DMS53 treated with DMSO at 0.1 percent for 48 hours (cell line): ENCODE data around the gene NR4A2.

ENCODE experiments used
- DNase-seq: peaks from one replicate; lab custom pipeline; 2025; ENCODE audit not compliant: unreplicated experiment; lab: John Stamatoyannopoulos, UW

NR4A2 gene

GRCh38 chr2:156332534-156333273 is at the start of gene NR4A2:
Gene NR4A2, minus strand, starts transcription at chr2:156332721. Its CDS starts 2,535 bp downstream, at chr2:156330186.
- DNase-seq = peak; percentile 95

- no peak for DNase-seq
Measured at GRCh38 chr2:156380117-156380645, 47.7 kb upstream of the NR4A2 start.

GRCh38 chr2:156379714-156380113 is 47.2 kb upstream of the NR4A2 start:
- no peak for DNase-seq

DNA sequence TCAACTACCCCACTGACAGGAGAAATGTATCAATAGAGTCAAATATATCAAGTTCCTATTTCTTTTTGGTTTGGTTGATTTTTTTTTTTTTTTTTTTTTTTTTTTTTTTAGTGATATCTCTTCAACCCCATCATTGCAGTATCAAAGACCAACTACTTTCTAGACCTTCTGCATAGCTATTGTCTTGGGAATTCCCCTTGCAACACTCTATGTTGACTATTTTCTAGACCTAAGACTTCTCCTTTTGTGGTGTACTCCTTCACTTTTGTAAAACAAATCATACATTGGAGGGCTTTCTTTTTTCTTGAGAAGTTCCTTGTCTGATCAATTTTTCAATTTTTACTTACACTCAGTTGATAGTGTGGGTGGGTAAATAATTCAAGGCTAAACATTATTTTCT is 46.5 kb upstream of the NR4A2 start:
- DNase-seq = no peak

GRCh38 chr2:156366753-156367152 is 34.2 kb upstream of the NR4A2 start:
- DNase-seq = no peak

GRCh38 chr2:156363141-156363540 is 30.6 kb upstream of the NR4A2 start:
- DNase-seq = no peak

DNA sequence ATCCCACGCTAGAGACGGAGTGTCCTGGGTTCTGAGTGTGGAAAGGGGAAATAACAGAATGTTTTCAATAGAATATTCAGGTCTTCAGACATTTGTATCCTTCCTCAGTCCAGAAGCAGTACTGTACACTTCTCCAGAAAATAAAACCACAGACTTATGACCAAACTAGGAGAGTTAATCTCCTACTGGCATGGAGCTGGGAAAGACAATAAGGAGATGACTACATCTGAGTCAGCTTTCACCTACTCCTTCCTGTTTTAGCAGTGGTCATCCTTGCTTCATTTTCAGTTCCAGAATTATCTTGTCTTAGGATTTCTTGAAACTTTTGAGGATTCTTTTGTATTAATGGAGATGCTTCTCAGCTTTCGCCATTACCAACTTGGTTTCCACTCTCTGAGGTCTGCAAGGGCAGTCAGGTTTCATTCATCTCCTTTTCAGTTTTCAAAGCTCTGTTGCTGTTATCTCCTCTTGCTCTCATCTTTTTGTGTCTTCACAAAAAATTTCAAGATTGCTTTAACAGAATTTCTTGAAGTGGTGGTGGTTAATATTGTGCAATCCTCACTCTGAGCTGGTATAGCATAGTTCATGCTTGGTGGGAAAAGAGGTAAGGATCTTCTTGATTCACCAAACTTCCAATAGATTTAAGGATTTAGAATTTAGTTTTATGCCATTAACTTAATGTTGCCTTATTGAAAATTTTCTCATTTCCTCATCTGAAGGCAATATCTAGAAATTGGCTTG is 23.7 kb upstream of the NR4A2 start:
- no peak for DNase-seq

DNA sequence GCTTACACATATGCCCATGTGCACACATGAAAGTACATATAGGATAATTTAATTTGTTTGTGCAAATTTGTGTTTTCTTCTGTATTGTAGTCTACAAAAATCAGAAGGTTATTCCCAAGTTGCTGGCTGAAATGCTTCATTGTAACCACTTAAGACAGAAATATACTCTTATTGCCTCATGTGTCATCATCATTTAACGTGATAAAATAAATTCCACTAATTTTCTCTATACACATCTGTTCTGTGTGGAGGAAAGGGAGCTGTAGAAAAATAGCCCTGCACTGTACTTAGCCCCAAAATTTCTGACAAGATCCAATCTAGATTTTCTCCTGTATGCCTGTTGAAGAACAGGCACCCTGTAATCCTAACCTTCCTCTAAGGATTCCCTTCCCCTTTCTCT is 20.4 kb upstream of the NR4A2 start:
- no peak for DNase-seq

DNA sequence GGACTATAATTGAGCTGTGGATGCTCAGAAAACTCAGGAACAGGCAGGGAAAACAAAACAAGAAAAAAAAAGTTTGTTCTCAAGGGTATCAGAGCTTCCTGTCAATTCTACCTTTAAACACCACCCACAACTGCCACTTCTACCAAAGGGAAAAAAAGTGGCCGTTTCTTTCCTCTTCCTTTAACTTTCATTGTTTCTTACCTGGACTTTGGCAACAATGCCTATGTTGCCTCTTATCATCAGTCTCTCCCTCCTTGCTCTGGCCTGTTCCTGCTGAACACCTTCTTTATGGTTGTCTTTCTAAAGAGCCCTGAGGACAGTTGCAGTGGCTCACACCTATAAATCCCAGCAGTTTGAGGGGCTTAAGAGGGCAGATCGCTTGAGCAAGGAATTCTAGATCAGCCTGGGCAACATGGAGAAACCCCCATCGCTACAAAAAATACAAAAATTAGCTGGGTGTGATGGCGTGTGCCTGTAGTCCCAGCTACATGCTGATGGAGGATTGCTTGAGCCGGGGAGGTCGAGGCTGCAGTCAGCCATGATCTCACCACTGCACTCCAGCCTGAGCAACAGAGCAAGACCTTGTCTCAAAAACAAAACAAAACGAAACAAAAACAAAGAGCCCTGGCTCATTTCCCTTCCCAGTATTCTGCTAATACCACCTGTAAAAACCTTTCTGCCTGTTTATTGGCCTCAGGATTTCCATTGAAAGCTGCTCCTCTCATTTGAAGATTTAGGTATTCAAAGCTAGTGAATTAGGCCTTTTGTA is 18.0 kb upstream of the NR4A2 start:
- no peak for DNase-seq

DNA sequence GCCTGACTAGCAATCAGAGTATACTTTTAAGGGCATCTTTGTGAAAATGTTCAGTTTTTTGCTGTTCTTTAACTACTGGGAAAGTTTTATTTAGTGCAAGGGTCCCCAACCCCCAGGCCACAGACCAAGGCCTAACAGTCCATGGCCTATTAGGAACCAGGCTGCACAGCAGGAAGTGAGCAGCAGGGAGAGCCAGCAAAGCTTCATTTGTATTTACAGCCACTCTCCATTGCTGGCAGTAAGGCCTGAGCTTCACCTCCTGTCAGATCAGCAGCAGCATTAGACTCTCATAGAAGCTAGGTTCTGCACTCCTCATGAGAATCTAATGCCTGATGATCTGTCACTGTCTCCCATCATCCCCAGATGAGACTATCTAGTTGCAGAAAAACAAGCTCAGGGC is 17.1 kb upstream of the NR4A2 start:
- DNase-seq = no peak

- DNase-seq = no peak
Measured at GRCh38 chr2:156349161-156349560, 16.6 kb upstream of the NR4A2 start.

- DNase-seq = no peak
Measured at GRCh38 chr2:156347431-156347830, 14.9 kb upstream of the NR4A2 start.

GRCh38 chr2:156346731-156347130 is 14.2 kb upstream of the NR4A2 start:
- DNase-seq = no peak

DNA sequence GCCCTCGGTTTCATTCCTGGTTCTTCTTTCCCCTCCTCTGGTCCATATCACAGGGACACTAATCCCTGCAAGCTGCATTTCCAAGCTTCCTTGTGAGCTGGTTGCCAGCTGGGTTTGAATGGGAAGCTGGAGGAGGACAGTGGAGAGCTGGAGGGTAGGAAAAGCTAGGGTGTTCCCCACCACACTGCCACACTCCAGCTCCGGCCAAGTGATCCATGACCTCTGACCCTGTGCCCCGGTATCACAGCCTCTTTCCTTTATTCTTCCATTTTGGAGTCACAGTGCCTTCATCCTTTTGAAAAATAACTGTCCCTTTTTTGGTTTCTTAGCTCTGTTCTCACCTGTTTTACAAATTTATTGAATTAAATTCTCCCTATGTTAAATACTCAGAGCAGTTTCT is 13.1 kb upstream of the NR4A2 start:
- no peak for DNase-seq

- no peak for DNase-seq
Measured at GRCh38 chr2:156343940-156344301, 11.4 kb upstream of the NR4A2 start.

GRCh38 chr2:156343096-156343939 is 10.8 kb upstream of the NR4A2 start:
- no peak for DNase-seq

DNA sequence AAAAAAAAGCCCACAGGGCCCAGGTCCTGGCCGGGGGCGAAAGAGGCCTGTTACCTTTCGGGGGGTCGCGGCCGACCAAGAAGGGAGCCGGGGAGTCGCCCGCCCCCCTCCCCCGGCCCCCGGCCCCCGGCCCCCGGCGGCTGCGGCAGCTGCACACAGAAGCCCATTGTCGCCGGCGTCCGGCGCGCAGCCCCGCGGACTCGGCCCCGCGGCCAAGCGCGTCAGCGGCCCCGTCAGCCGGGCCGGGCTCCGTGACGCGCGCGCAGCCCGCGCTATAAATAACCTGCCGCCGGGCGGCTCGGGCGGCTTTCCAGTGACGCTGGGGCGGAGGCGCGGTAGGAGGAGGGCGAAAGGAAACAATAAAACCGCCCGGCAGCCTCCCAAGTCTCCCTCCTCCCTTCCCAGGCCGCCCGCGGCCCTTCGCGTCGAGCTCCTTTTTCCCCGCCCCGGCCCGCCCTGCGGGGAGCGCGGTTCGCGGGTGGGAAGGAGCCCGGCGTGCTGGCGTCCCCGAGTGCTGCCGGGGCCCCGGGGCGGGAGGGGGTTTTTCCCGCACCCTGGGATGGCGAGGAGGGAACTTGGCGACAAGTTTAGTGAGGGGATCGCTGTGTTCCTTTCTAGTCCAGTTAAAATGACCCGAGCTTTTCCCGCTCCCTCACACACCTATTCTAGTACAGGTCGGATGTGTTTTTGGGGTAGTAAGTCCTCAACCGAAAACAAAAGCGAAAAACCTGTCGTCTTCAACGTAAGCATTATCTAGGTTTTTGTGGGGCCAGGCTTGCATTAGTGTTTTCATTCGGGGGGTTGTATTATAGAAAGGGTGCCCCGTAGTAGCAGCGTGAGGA is 10.0 kb upstream of the NR4A2 start:
- DNase-seq = peak; percentile 85

DNA sequence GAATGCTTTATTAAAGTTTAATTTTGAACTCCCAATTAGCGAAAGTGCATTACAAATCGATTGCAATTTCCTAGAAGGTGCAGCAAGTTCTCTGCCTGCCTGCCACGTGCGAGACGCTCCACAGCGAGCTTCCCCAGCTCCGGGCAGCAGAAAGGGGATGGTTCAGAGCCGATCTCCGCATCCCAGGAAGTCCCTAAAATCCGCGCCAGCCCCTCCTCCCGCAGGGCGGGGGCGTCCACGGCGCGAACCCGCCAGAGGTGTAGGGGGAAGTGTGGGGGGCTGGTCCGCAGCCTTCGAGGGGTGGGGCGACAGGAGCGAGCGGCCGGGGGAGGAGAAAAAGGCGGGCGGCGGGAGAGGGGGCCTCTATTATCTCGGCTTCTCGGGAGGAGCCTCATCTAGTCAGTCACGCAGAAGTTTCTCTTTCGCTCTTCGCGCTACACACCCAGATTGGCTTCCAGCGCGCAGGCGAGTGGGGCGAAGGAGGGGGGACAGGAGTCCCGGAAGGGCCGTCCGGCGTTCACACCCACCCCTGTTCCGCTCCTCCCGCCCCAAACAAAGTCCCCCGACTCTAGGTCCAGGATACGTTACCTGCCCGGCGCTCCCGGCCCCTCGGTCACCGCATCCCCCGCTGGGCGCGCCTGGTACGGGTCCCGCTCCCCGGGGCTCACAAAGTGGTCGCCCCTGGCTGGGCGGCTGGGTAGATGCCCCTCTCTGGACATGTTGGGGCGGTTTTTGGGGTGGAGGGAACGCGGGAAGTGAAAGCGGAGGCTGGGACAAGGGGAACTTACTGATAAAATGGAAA is 9.1 kb upstream of the NR4A2 start:
- DNase-seq = peak; percentile 93
